B cell (primary cell): ENCODE measurements around the gene KRI1. TPM values are rescaled to one million over a fixed set of nuclear protein-coding genes. Genes with fewer than 3 reads are reported as not detected.
A peak's percentile ranks its signal among the peaks of the same experiment; 100 is the strongest.

Experiments
- ATAC-seq: fragments of 200-7000 bp; cut with Tn5 transposase; one replicate; pipeline ENCODE4 v1.10.0; 2021; ENCODE audit warnings: low read depth, mild to moderate bottlenecking, moderate number of reproducible peaks, moderate library complexity
- CTCF ChIA-PET: fragments of 350-600 bp; sonication (Branson Sonifier 250); formaldehyde crosslinking; loops from one replicate; lab custom pipeline; 2021; ENCODE audit warnings: antibody characterized with exemption, inconsistent platforms; lab: Charles Lee
- POLR2A ChIA-PET: fragments of 350-600 bp; sonication (Branson Sonifier 250); formaldehyde crosslinking; loops from one replicate; lab custom pipeline; 2021; ENCODE audit warnings: antibody characterized with exemption; lab: Charles Lee
- DNase-seq: peaks from one replicate; pipeline ENCODE4 v3.0.0; 2013
- H2AFZ ChIP-seq: 2 replicates; pipeline ENCODE4 v1.6.1; 2012; ENCODE audit warnings: mild to moderate bottlenecking, low read depth, low read length; ENCODE audit not compliant: insufficient read depth, poor library complexity, severe bottlenecking
- H3K27ac ChIP-seq, 2 donors: 1 replicate in 1 of 2; 2 replicates in 1 of 2; pipeline ENCODE4 v1.5.1; 2012 to 2013; ENCODE audit warnings: low read length in 2 of 2, mild to moderate bottlenecking in 2 of 2, moderate library complexity in 1 of 2
- H3K27me3 ChIP-seq, 4 experiments: fragments of 200-600 bp in 1 of 4; sonication (generic) in 1 of 4; replicated peaks in 1 of 4; 1 replicate in 2 of 4; 2 replicates in 2 of 4; pipeline versions ENCODE4 v1.6.1 to v1.7.0; 2013 to 2016; ENCODE audit warnings: low read length in 3 of 4, mild to moderate bottlenecking in 2 of 4, mixed read lengths in 1 of 4, moderate library complexity in 1 of 4; ENCODE audit not compliant: insufficient read depth in 4 of 4, control insufficient read depth in 3 of 4; ENCODE audit errors: control extremely low read depth in 1 of 4
- H3K36me3 ChIP-seq, 2 experiments: replicated peaks in 1 of 2; 1 replicate in 1 of 2; 2 replicates in 1 of 2; pipeline versions ENCODE4 v1.6.1 to v1.7.1; 2013; ENCODE audit warnings: low read length in 1 of 2; ENCODE audit not compliant: insufficient read depth in 2 of 2, control insufficient read depth in 1 of 2; ENCODE audit errors: control extremely low read depth in 1 of 2, extremely low read depth in 1 of 2
- H3K4me1 ChIP-seq, 2 donors: fragments of 200-600 bp in 1 of 2; sonication (generic) in 1 of 2; 1 replicate in 1 of 2; 2 replicates in 1 of 2; pipeline versions ENCODE4 v1.5.1 to v1.6.1; 2013 to 2017; ENCODE audit warnings: low read length in 2 of 2; ENCODE audit not compliant: control insufficient read depth in 2 of 2, insufficient read depth in 2 of 2
- H3K4me2 ChIP-seq: replicated peaks from 2 replicates; pipeline ENCODE3; 2012; ENCODE audit warnings: mild to moderate bottlenecking, low read depth, low read length; ENCODE audit not compliant: poor library complexity, severe bottlenecking
- H3K4me3 ChIP-seq, 5 experiments: fragments of 200-600 bp in 1 of 5; sonication (generic) in 1 of 5; 1 replicate in 3 of 5; 2 replicates in 2 of 5; pipeline versions ENCODE4 v1.5.1 to v1.7.0; 2011 to 2016; ENCODE audit warnings: low read length in 4 of 5, mild to moderate bottlenecking in 4 of 5, low read depth in 2 of 5, control low read depth in 1 of 5, moderate library complexity in 1 of 5; ENCODE audit not compliant: insufficient read depth in 1 of 5; ENCODE audit errors: control extremely low read depth in 1 of 5, extremely low read depth in 1 of 5
- H3K79me2 ChIP-seq: fragments of 200-600 bp; sonication (generic); one replicate; pipeline ENCODE4 v1.6.0; 2016; ENCODE audit warnings: low read length; ENCODE audit not compliant: control insufficient read depth, insufficient read depth
- H3K9ac ChIP-seq: fragments of 200-600 bp; sonication (generic); 2 replicates; pipeline ENCODE4 v1.6.1; 2017; ENCODE audit warnings: mild to moderate bottlenecking, low read length, moderate library complexity
- H3K9me3 ChIP-seq, 3 donors: one replicate each; pipeline versions ENCODE4 v1.6.1 to v1.7.1; 2013; ENCODE audit warnings: low read length in 2 of 3; ENCODE audit not compliant: control insufficient read depth in 2 of 3, insufficient read depth in 1 of 3; ENCODE audit errors: control extremely low read depth in 1 of 3
- H4K20me1 ChIP-seq: 2 replicates; pipeline ENCODE4 v1.6.0; 2012; ENCODE audit warnings: mild to moderate bottlenecking, low read length; ENCODE audit not compliant: insufficient read depth, control insufficient read depth, poor library complexity, severe bottlenecking
- H3K27ac Mint-ChIP-seq: one replicate; pipeline ENCODE4 v1.8.0; 2021; ENCODE audit warnings: mixed read lengths
- H3K27me3 Mint-ChIP-seq: one replicate; pipeline ENCODE4 v1.8.0; 2021; ENCODE audit warnings: mixed read lengths
- H3K4me1 Mint-ChIP-seq: one replicate; pipeline ENCODE4 v1.8.0; 2021; ENCODE audit warnings: mixed read lengths
- H3K4me3 Mint-ChIP-seq: one replicate; pipeline ENCODE4 v1.8.0; 2021; ENCODE audit warnings: mixed read lengths
- H3K9me3 Mint-ChIP-seq: one replicate; pipeline ENCODE4 v1.8.0; 2022; ENCODE audit warnings: mixed read lengths; ENCODE audit not compliant: insufficient read depth
- EZH2 ChIP-seq: IDR thresholded peaks from 2 replicates; pipeline ENCODE4 v1.6.1; 2012; ENCODE audit warnings: borderline replicate concordance, low read depth, mild to moderate bottlenecking, moderate library complexity, low read length; ENCODE audit not compliant: insufficient read depth, poor library complexity, severe bottlenecking
- WGBS: methylation state at CpG from one replicate; pipeline ENCODE4 v1.1.5; 2013; ENCODE audit warnings: missing lambda C conversion rate; ENCODE audit not compliant: insufficient coverage; 5-methylcytosine and 5-hydroxymethylcytosine counted together
- intact Hi-C: fragments of 100-400 bp; cut with micrococcal nuclease; formaldehyde crosslinking; loops from one replicate; pipeline ENCODE4 v1.10.0; 2022
- polyA plus RNA-seq: library from polyadenylated mRNA; depleted of rRNA; stranded (reverse); fragments of >200 nt; gene quantifications from 2 replicates; pipeline ENCODE4 v1.2.3, GENCODE V29; 2012
- total RNA-seq, 2 donors: library from RNA; stranded (reverse); fragments of 120-200 nt in 1 of 2; gene quantifications; 1 replicate in 1 of 2; 2 replicates in 1 of 2; pipeline versions ENCODE4 v1.2.3 to v1.2.4, GENCODE V29; 2013 to 2022
- TF ChIP-seq, protein P1 (sequence below): fragments of 200-600 bp; IDR thresholded peaks from one replicate; pipeline ENCODE4 v1.8.0; 2022; ENCODE audit warnings: antibody characterized with exemption, mild to moderate bottlenecking

Gene KRI1
- total and polyA plus RNA-seq, 2 donors (not counting 1 experiment from before 2014, with no cell fraction given): 46.7 to 62.8 TPM

DNA sequence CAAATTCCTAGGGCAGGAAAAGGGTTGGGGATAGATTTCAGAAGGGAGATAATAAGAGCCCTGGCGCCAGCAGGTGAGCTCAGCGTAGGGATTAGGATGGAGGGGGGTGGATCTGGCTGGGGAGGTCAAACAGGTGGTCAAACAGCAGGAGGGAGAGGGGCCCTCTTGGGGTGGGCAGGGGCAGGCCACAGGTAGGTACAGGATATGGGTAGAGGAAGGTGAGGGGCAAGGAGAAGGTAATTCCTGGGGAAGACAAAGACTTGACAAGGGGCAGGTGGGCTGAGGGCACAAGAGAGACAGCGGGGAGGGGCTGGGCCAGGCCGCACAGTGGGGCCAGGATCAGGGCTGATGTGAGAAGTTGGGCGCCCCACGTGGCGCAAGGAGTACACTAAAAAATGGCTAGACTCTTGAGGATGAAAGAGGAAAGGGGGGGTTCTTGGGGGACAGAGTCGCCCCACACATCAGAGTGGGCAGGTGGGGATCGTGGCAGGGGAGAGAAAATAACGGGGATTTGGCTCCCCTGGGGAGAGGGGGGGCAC is 713 bp downstream of the KRI1 start:
- no peak for TF ChIP-seq EZH2
- TF ChIP-seq, protein P1, sequence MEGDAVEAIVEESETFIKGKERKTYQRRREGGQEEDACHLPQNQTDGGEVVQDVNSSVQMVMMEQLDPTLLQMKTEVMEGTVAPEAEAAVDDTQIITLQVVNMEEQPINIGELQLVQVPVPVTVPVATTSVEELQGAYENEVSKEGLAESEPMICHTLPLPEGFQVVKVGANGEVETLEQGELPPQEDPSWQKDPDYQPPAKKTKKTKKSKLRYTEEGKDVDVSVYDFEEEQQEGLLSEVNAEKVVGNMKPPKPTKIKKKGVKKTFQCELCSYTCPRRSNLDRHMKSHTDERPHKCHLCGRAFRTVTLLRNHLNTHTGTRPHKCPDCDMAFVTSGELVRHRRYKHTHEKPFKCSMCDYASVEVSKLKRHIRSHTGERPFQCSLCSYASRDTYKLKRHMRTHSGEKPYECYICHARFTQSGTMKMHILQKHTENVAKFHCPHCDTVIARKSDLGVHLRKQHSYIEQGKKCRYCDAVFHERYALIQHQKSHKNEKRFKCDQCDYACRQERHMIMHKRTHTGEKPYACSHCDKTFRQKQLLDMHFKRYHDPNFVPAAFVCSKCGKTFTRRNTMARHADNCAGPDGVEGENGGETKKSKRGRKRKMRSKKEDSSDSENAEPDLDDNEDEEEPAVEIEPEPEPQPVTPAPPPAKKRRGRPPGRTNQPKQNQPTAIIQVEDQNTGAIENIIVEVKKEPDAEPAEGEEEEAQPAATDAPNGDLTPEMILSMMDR: no peak
- peak overlapping the region; percentile 96 for H3K27ac Mint-ChIP-seq
- Histone ChIP-seq H4K20me1 (peaks cover 49% of the 10 kb centered on the region), H3K4me1 (peaks cover 28 to 41% of the 10 kb centered on the region in 2 donors), H3K79me2 (peaks cover 51% of the 10 kb centered on the region), H3K9me3 (no peaks in the 10 kb centered on the region), H3K36me3 (peaks cover 2 to 25% of the 10 kb centered on the region in 2 experiments), H3K4me2 (peak overlapping the region; percentile 82), H3K27ac (peak overlapping the region; percentile 79 to 80), H3K9ac (peak overlapping the region; percentile 87), H3K4me3 (peak overlapping the region; percentile 45 to 99 (median 92)), H2AFZ (peak overlapping the region; percentile 67), H3K27me3 (no peaks in the 10 kb centered on the region)
- peaks cover 44% of the 10 kb centered on the region for H3K4me1 Mint-ChIP-seq
- no peaks in the 10 kb centered on the region for H3K27me3 Mint-ChIP-seq
- H3K4me3 Mint-ChIP-seq: peak overlapping the region; percentile 95
- ChIA-PET CTCF (interaction anchor here (0.6 kb wide), 1 partner anchor 169 kb away, joined by 3 read pairs; no protein-coding TSS in a partner anchor), POLR2A (interaction anchor here (0.6 to 2.2 kb wide), 7 partner anchors 12 to 88 kb away, joined by 3 to 16 read pairs (median 4); partner anchors contain the start of genes ATG4D and KEAP1)
- DNase-seq (peak; percentile 83), ATAC-seq (no peak)
- intact Hi-C loops: loop anchor here (1.0 to 5.0 kb wide), 3 partner anchors 11 to 148 kb away; no protein-coding TSS in a partner anchor
- H3K9me3 Mint-ChIP-seq: no peaks in the 10 kb centered on the region
- WGBS: 8% methylated on average over 10 of the region's 10 CpGs

DNA sequence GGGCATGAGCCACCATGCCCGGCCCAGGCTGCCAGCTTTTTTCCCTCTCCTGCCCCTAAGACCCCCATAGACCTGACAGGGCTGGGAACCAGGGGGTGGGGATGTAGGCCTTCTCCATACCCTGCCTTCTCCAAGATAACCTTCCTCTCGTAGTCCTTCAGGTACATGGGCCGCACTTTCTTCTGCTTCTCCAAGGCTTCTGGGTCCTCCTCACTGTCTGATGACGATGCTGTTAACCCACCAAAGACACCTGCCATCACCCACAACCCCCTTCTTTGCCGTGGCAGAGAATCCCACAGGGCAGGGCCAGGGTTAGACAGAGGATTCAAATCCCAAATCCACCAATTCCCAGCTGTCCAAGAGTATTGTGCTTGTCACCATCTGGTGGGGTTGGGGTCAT is 3.2 kb downstream of the KRI1 start:
- no peaks in the 10 kb centered on the region for H3K27me3 Mint-ChIP-seq
- H3K27ac ChIP-seq: no peak overlapping the region
- H3K9me3 ChIP-seq: no peaks in the 10 kb centered on the region
- no peaks in the 10 kb centered on the region for H3K27me3 ChIP-seq
- H3K9ac ChIP-seq: no peak overlapping the region
- DNase-seq (no peak), ATAC-seq (no peak)
- H3K4me2 ChIP-seq: no peak overlapping the region
- peaks cover 58% of the 10 kb centered on the region for H4K20me1 ChIP-seq
- WGBS: 100% methylated on average over 3 of the region's 5 CpGs
- peaks cover 29% of the 10 kb centered on the region for H3K4me1 Mint-ChIP-seq
- intact Hi-C loops: no loop called here
- no peak overlapping the region for H2AFZ ChIP-seq
- CTCF ChIA-PET: interaction anchor here (1.2 to 1.6 kb wide), 3 partner anchors 11 to 82 kb away, joined by 4 to 10 read pairs (median 5); no protein-coding TSS in a partner anchor
- peaks cover 51% of the 10 kb centered on the region for H3K79me2 ChIP-seq
- POLR2A ChIA-PET: interaction anchor here (0.8 to 2.3 kb wide), 2 partner anchors 9 to 148 kb away, joined by 3 to 6 read pairs; no protein-coding TSS in a partner anchor
- H3K36me3 ChIP-seq: peaks cover 2 to 42% of the 10 kb centered on the region in 2 experiments
- H3K4me3 Mint-ChIP-seq: no peak overlapping the region
- H3K4me1 ChIP-seq: peaks cover 24 to 28% of the 10 kb centered on the region in 2 donors
- H3K9me3 Mint-ChIP-seq: no peaks in the 10 kb centered on the region
- no peak overlapping the region for H3K4me3 ChIP-seq
- no peak for TF ChIP-seq EZH2
- TF ChIP-seq, protein P1: no peak
- no peak overlapping the region for H3K27ac Mint-ChIP-seq
